HEK293 (cell line): ENCODE results near the gene DRC1.

Experiments used
- CTCF ChIA-PET: fragments of 350-600 bp; formaldehyde crosslinking; extraction: SDS; loops from one replicate; lab custom pipeline; 2021; ENCODE audit warnings: antibody characterized with exemption; lab: Yijun Ruan, JAX
- POLR2A ChIA-PET: fragments of 300-600 bp; formaldehyde crosslinking; extraction: SDS; loops from one replicate; lab custom pipeline; 2020; ENCODE audit warnings: antibody characterized with exemption, inconsistent platforms; lab: Yijun Ruan, JAX
- H3K27ac ChIP-seq: fragments of 200-500 bp; sonication (Bioruptor generic); 2 replicates; pipeline ENCODE4 v1.5.1; 2014; ENCODE audit warnings: low read depth, low read length, control low read depth, inconsistent platforms; ENCODE audit errors: extremely low read depth
- H3K36me3 ChIP-seq, 2 experiments: fragments of 200-500 bp in 1 of 2; sonication (Bioruptor generic) in 1 of 2; 1 replicate in 1 of 2; 2 replicates in 1 of 2; pipeline ENCODE4 v1.5.1; 2014 to 2017; ENCODE audit warnings: inconsistent platforms in 2 of 2, low read length in 2 of 2; ENCODE audit not compliant: control insufficient read depth in 2 of 2, insufficient read depth in 1 of 2
- H3K4me1 ChIP-seq: fragments of 200-500 bp; sonication (Bioruptor generic); 2 replicates; pipeline ENCODE4 v1.5.1; 2014; ENCODE audit warnings: mild to moderate bottlenecking, low read length, inconsistent platforms; ENCODE audit not compliant: control insufficient read depth, insufficient read depth
- H3K4me3 ChIP-seq: 2 replicates; pipeline ENCODE4 v1.5.1; 2011; ENCODE audit warnings: low read depth, mild to moderate bottlenecking, control low read depth, low read length, moderate library complexity
- H3K9me3 ChIP-seq: fragments of 200-500 bp; sonication (Bioruptor generic); 2 replicates; pipeline ENCODE4 v1.5.1; 2014; ENCODE audit warnings: low read depth, low read length, inconsistent platforms; ENCODE audit not compliant: control insufficient read depth, insufficient read depth
- BCL11B ChIP-seq: fragments of 450-650 bp; formaldehyde crosslinking; IDR thresholded peaks from 2 replicates; pipeline ENCODE4 v1.5.1; 2016; ENCODE audit warnings: low read depth, missing biosample characterization, missing genetic modification characterization
- HOXC10 ChIP-seq: sonication (generic); formaldehyde crosslinking; IDR thresholded peaks from 2 replicates; pipeline ENCODE4 v1.8.1; 2023; ENCODE audit warnings: mild to moderate bottlenecking, missing genetic modification reagents
- KLF16 ChIP-seq: fragments of 450-650 bp; formaldehyde crosslinking; IDR thresholded peaks from 2 replicates; pipeline ENCODE4 v1.5.1; 2017; ENCODE audit warnings: missing biosample characterization, missing genetic modification characterization
- SCRT1 ChIP-seq: fragments of 450-650 bp; formaldehyde crosslinking; IDR thresholded peaks from 2 replicates; pipeline ENCODE4 v1.5.1; 2016; ENCODE audit warnings: missing biosample characterization, missing genetic modification characterization, borderline replicate concordance
- TRIM28 ChIP-seq: IDR thresholded peaks from 2 replicates; pipeline ENCODE4 v1.6.1; 2011; ENCODE audit warnings: low read length, control low read depth, borderline replicate concordance
- ZBTB17 ChIP-seq: fragments of 450-650 bp; formaldehyde crosslinking; IDR thresholded peaks from 2 replicates; pipeline ENCODE4 v1.5.1; 2016; ENCODE audit warnings: missing biosample characterization, missing genetic modification characterization
- ZBTB48 ChIP-seq: fragments of 450-650 bp; formaldehyde crosslinking; IDR thresholded peaks from 2 replicates; pipeline ENCODE4 v1.5.1; 2016; ENCODE audit warnings: missing biosample characterization, missing genetic modification characterization
- ZIC2 ChIP-seq: fragments of 450-650 bp; formaldehyde crosslinking; IDR thresholded peaks from 2 replicates; pipeline ENCODE4 v1.5.1; 2016; ENCODE audit warnings: missing biosample characterization, missing genetic modification characterization
- ZNF214 ChIP-seq: fragments of 450-650 bp; formaldehyde crosslinking; IDR thresholded peaks from 2 replicates; pipeline ENCODE4 v1.5.1; 2017; ENCODE audit warnings: missing biosample characterization, mild to moderate bottlenecking, missing genetic modification characterization, borderline replicate concordance
- ZNF354C ChIP-seq: fragments of 450-650 bp; formaldehyde crosslinking; IDR thresholded peaks from 2 replicates; pipeline ENCODE4 v1.5.1; 2016; ENCODE audit warnings: missing biosample characterization, missing genetic modification characterization, low read depth, borderline replicate concordance
- ZNF426 ChIP-seq: fragments of 450-650 bp; formaldehyde crosslinking; IDR thresholded peaks from 2 replicates; pipeline ENCODE4 v1.5.1; 2017; ENCODE audit warnings: missing biosample characterization, missing genetic modification characterization, mild to moderate bottlenecking, inconsistent platforms, moderate library complexity
- ZNF76 ChIP-seq: fragments of 450-650 bp; formaldehyde crosslinking; IDR thresholded peaks from 2 replicates; pipeline ENCODE4; 2016; ENCODE audit warnings: low read depth, missing biosample characterization, missing genetic modification characterization, borderline replicate concordance
- ZNF791 ChIP-seq: fragments of 450-650 bp; formaldehyde crosslinking; IDR thresholded peaks from 2 replicates; pipeline ENCODE4 v1.5.1; 2016; ENCODE audit warnings: missing biosample characterization, missing genetic modification characterization
- TF ChIP-seq, protein P1 (sequence below): fragments of 450-650 bp; formaldehyde crosslinking; IDR thresholded peaks from 2 replicates; pipeline ENCODE4 v1.5.1; 2016; ENCODE audit warnings: missing biosample characterization, missing genetic modification characterization
- TF ChIP-seq, protein P2 (sequence below): fragments of 450-650 bp; formaldehyde crosslinking; IDR thresholded peaks from 2 replicates; pipeline ENCODE4 v1.5.1; 2016; ENCODE audit warnings: missing biosample characterization, missing genetic modification characterization
- TF ChIP-seq, protein P3 (sequence below): fragments of 450-650 bp; formaldehyde crosslinking; IDR thresholded peaks from 2 replicates; pipeline ENCODE4 v1.5.1; 2016; ENCODE audit warnings: missing biosample characterization, missing genetic modification characterization

Gene DRC1

DNA sequence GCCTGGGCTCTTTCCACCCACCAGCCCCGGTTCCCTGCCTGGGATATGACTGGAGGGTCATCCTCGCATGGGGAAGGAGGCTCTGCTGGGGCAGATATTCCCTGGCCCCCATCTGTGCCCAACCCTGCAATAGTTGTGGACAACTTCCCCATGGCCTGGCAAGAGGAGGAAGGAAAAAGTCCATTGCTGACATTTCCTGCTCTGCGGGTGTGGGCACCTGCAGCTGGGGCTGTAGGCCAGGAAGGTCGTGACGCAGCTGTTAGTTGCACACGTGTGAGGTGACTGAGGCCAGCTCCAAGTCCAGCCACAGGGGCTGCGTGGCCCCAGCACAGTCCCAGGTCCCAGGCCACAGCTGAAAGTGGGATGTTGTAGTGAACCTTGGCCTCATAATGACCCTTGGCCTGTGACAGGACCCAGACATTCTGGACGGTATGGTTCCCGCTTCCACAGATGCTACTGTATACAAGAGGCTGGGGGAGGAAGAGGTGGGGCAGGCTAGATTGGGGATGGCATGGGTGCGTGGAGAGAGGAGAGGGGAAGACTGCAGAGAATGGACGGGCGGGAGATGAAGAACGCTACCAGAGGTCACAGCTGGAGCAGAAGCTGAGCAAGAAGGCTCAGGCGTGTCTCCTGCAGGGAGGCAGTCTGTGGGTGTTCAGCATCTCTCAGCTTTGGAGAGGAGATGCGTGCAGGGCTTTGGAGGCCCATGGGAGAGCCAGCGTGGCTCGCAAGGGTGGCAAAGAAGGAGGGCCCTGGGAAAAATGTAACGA lies 54.1 kb downstream of the DRC1 start:
- Histone ChIP-seq H3K4me3 (no peak overlapping the region), H3K9me3 (no peaks in the 10 kb centered on the region), H3K4me1 (no peaks in the 10 kb centered on the region), H3K36me3 (no peaks in the 10 kb centered on the region), H3K27ac (no peak overlapping the region)
- TF ChIP-seq HOXC10 (CRISPR knock-in tag) (no peak), TRIM28 (no peak)
- CTCF ChIA-PET = interaction anchor here (0.6 kb wide), 1 partner anchor 18 kb away, joined by 3 read pairs; no protein-coding TSS in a partner anchor
- POLR2A ChIA-PET = no interaction called here

DNA sequence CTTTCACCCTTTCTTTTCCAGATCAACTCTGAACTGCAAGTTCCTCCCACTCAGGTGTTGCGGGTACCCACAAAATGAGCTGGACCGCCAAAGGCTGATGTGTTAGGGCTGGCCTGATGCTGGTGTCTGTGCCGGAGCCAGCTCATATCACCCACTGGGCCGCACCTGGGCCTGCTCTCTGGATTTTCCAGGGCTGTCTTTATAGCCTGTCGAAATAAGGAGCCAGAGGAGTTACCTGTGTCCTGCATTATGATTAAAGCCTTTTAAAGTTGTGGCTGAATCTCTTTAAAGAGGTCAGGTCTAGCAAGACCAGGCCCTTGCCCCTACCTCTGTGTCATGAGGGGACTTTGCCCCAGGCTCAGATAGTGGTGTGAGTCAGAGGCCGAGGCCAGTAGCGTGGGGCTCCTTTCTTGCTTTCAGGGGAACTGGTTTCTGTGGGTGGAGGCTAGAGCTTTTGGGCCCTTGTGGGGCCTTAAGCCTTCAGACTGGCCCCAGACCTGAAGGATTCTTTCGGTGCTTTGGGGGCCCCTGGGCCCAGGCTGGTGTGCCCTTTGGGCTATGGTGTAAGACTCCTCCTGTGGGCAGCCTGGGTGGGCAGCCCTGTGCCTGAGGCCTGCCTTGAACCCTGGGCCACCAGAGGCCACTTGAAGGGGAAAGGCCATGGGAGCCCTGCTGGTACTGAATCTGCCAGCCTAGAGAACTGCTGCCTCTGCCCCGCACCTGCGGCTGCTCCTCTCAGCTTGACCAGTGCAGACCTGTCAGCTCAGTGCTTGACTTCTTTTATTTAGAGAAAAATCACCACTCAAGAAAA lies 54.9 kb downstream of the DRC1 start:
- Histone ChIP-seq H3K4me1 (no peaks in the 10 kb centered on the region), H3K27ac (no peak overlapping the region), H3K4me3 (no peak overlapping the region), H3K9me3 (no peaks in the 10 kb centered on the region), H3K36me3 (no peaks in the 10 kb centered on the region)
- CTCF ChIA-PET = interaction anchor here (1.4 kb wide), 1 partner anchor 13 kb away, joined by 4 read pairs; no protein-coding TSS in a partner anchor
- POLR2A ChIA-PET = no interaction called here
- TF ChIP-seq ZBTB17 (tag by site-specific recombination) (no peak), ZNF426 (tag by site-specific recombination) (no peak), ZNF214 (tag by site-specific recombination) (no peak), KLF16 (tag by site-specific recombination) (no peak), SCRT1 (tag by site-specific recombination) (no peak)
- TF ChIP-seq, protein P1, sequence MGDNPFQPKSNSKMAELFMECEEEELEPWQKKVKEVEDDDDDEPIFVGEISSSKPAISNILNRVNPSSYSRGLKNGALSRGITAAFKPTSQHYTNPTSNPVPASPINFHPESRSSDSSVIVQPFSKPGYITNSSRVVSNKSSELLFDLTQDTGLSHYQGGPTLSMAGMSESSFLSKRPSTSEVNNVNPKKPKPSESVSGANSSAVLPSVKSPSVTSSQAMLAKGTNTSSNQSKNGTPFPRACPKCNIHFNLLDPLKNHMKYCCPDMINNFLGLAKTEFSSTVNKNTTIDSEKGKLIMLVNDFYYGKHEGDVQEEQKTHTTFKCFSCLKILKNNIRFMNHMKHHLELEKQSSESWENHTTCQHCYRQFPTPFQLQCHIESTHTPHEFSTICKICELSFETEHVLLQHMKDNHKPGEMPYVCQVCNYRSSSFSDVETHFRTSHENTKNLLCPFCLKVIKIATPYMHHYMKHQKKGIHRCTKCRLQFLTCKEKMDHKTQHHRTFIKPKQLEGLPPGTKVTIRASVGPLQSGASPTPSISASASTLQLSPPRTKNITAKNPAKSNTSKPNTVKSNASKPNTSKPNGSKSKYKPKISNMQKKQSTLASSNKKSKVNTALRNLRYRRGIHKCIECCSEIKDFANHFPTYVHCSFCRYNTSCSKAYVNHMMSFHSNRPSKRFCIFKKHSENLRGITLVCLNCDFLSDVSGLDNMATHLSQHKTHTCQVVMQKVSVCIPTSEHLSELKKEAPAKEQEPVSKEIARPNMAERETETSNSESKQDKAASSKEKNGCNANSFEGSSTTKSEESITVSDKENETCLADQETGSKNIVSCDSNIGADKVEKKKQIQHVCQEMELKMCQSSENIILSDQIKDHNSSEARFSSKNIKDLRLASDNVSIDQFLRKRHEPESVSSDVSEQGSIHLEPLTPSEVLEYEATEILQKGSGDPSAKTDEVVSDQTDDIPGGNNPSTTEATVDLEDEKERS (tag by site-specific recombination) = no peak

DNA sequence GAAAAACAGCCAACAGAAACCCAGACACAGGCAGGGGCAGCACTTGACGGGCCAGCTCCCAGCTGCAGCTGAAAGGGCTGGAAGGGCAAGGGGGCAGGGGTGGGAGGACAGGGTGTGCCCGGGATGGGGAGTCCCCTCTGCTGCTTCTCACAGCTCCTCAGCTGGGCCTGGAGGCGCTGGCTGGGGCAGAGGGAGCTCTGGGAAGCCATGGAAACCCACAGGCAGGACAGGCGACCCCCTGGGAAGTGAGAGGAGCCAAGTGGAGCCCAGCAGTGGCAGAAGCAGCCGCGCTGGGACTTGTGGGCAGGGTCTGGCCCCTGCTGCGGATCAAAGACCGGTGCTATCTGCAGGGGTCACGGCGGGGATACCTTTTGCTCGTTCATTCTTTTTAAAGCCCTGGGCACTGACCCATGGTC lies 55.5 kb downstream of the DRC1 start:
- H3K4me1 ChIP-seq = no peaks in the 10 kb centered on the region
- CTCF ChIA-PET = interaction anchor here (0.6 to 1.4 kb wide), 2 partner anchors 12 to 265 kb away, joined by 3 to 4 read pairs; no protein-coding TSS in a partner anchor
- no peaks in the 10 kb centered on the region for H3K36me3 ChIP-seq

DNA sequence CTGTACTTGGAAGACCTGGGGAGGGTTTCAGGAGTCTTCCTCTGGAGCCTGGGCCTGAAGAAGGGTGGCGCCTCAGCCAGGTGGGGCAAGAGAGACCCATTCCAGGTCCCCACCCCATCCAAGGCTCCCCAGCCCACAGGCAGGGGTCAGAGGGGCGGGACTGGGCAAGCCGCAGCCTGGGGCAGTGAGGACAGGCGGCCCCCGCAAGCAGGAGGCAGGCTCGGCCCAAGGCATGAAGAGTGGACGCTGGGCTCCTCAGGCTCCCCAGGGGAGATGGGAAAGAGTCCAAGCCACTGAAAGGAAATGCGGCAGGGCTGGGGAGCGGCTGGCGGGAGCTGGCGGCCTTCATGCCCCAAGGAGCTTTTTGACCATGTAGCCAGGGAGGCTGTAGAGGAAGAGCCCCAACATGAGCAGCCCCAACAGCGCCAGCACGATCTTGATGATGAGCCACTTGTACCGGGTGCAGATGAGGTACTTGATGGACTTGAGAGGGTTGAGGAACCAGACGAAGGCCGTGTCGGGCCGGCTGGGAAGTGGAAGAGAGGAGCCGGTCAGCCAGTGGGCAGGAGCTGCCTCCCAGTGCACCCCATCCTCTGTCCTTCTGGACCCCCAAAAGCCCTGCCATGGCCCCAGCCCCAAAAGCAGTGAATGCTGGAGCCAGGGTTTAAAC lies 56.1 kb downstream of the DRC1 start:
- H3K4me1 ChIP-seq = no peaks in the 10 kb centered on the region
- H3K4me3 ChIP-seq = no peak overlapping the region
- POLR2A ChIA-PET = no interaction called here
- H3K27ac ChIP-seq = no peak overlapping the region
- H3K36me3 ChIP-seq = no peaks in the 10 kb centered on the region
- H3K9me3 ChIP-seq = no peaks in the 10 kb centered on the region
- CTCF ChIA-PET = interaction anchor here (0.6 to 1.4 kb wide), 2 partner anchors 12 to 265 kb away, joined by 3 to 4 read pairs; no protein-coding TSS in a partner anchor
- TF ChIP-seq ZNF791 (tag by site-specific recombination) = no peak
- TF ChIP-seq BCL11B = no peak
- TF ChIP-seq, protein P2, sequence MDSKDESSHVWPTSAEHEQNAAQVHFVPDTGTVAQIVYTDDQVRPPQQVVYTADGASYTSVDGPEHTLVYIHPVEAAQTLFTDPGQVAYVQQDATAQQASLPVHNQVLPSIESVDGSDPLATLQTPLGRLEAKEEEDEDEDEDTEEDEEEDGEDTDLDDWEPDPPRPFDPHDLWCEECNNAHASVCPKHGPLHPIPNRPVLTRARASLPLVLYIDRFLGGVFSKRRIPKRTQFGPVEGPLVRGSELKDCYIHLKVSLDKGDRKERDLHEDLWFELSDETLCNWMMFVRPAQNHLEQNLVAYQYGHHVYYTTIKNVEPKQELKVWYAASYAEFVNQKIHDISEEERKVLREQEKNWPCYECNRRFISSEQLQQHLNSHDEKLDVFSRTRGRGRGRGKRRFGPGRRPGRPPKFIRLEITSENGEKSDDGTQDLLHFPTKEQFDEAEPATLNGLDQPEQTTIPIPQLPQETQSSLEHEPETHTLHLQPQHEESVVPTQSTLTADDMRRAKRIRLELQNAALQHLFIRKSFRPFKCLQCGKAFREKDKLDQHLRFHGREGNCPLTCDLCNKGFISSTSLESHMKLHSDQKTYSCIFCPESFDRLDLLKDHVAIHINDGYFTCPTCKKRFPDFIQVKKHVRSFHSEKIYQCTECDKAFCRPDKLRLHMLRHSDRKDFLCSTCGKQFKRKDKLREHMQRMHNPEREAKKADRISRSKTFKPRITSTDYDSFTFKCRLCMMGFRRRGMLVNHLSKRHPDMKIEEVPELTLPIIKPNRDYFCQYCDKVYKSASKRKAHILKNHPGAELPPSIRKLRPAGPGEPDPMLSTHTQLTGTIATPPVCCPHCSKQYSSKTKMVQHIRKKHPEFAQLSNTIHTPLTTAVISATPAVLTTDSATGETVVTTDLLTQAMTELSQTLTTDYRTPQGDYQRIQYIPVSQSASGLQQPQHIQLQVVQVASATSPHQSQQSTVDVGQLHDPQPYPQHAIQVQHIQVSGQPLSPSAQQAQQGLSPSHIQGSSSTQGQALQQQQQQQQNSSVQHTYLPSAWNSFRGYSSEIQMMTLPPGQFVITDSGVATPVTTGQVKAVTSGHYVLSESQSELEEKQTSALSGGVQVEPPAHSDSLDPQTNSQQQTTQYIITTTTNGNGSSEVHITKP (tag by site-specific recombination) = no peak
- no peak for TF ChIP-seq ZBTB48 (tag by site-specific recombination)
- no peak for TF ChIP-seq KLF16 (tag by site-specific recombination)
- TF ChIP-seq ZNF354C (tag by site-specific recombination) = no peak
- TF ChIP-seq, protein P3, sequence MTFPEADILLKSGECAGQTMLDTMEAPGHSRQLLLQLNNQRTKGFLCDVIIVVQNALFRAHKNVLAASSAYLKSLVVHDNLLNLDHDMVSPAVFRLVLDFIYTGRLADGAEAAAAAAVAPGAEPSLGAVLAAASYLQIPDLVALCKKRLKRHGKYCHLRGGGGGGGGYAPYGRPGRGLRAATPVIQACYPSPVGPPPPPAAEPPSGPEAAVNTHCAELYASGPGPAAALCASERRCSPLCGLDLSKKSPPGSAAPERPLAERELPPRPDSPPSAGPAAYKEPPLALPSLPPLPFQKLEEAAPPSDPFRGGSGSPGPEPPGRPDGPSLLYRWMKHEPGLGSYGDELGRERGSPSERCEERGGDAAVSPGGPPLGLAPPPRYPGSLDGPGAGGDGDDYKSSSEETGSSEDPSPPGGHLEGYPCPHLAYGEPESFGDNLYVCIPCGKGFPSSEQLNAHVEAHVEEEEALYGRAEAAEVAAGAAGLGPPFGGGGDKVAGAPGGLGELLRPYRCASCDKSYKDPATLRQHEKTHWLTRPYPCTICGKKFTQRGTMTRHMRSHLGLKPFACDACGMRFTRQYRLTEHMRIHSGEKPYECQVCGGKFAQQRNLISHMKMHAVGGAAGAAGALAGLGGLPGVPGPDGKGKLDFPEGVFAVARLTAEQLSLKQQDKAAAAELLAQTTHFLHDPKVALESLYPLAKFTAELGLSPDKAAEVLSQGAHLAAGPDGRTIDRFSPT (tag by site-specific recombination) = no peak

More for the DNA sequence above, 55.5 kb downstream of the DRC1 start:
- no peaks in the 10 kb centered on the region for H3K9me3 ChIP-seq
- no peak overlapping the region for H3K27ac ChIP-seq
- POLR2A ChIA-PET = no interaction called here
- TF ChIP-seq ZNF76 (no peak), ZIC2 (tag by site-specific recombination) (peak; percentile 78)
- no peak overlapping the region for H3K4me3 ChIP-seq
